A204.1 (cell line): ENCODE measurements around the gene RPS26.
"Not testable (repeated sequence)": the region's sequence is repeated elsewhere in the genome, so short reads cannot be mapped to it uniquely, and the experiment has no call there.

Experiments
- FAIRE-seq: peaks from 2 replicates; lab custom pipeline; 2012; peaks lifted over from hg19 to GRCh38; lab: Jason Lieb, UNC

RPS26 gene

GRCh38 chr12:56021889-56022497, 19.7 kb upstream of the RPS26 start:
- no peak for FAIRE-seq

GRCh38 chr12:56028511-56029165, 13.1 kb upstream of the RPS26 start:
- no peak for FAIRE-seq

GRCh38 chr12:56029166-56029519, 12.6 kb upstream of the RPS26 start:
- no peak for FAIRE-seq

- FAIRE-seq, result peak; percentile 80
Observed at GRCh38 chr12:56029666-56030293, 11.9 kb upstream of the RPS26 start.

GRCh38 chr12:56031987-56032386, 9.7 kb upstream of the RPS26 start:
- no peak for FAIRE-seq

- FAIRE-seq, result no peak
Observed at GRCh38 chr12:56034586-56035332, 7.0 kb upstream of the RPS26 start.

- FAIRE-seq, result no peak
Observed at GRCh38 chr12:56037161-56037560, 4.6 kb upstream of the RPS26 start.

GRCh38 chr12:56038022-56038655, 3.6 kb upstream of the RPS26 start:
- FAIRE-seq, result no peak

- no peak for FAIRE-seq
Observed at GRCh38 chr12:56040151-56040550, 1.6 kb upstream of the RPS26 start.

- no peak for FAIRE-seq
Observed at GRCh38 chr12:56040963-56041551, 661 bp upstream of the RPS26 start.

GRCh38 chr12:56042430-56042813, 704 bp downstream of the RPS26 start:
- not testable (repeated sequence) for FAIRE-seq

GRCh38 chr12:56042843-56043242, 1.1 kb downstream of the RPS26 start:
- FAIRE-seq, result no peak

GRCh38 chr12:56046027-56046780, 4.5 kb downstream of the RPS26 start:
- FAIRE-seq, result no peak

- no peak for FAIRE-seq
Observed at GRCh38 chr12:56053407-56053893, 11.7 kb downstream of the RPS26 start.

- not testable (repeated sequence) for FAIRE-seq
Observed at GRCh38 chr12:56059964-56060363, 18.2 kb downstream of the RPS26 start.

GRCh38 chr12:56061982-56062381, 20.3 kb downstream of the RPS26 start:
- no peak for FAIRE-seq

- no peak for FAIRE-seq
Observed at GRCh38 chr12:56062996-56063395, 21.3 kb downstream of the RPS26 start.

- FAIRE-seq, result no peak
Observed at GRCh38 chr12:56071648-56072047, 29.9 kb downstream of the RPS26 start.

GRCh38 chr12:56074396-56074795, 32.7 kb downstream of the RPS26 start:
- no peak for FAIRE-seq

GRCh38 chr12:56077966-56078365, 36.2 kb downstream of the RPS26 start:
- not testable (repeated sequence) for FAIRE-seq

GRCh38 chr12:56078427-56078826, 36.7 kb downstream of the RPS26 start:
- no peak for FAIRE-seq
